ENCODE data around the gene CSRP1.

DNA sequence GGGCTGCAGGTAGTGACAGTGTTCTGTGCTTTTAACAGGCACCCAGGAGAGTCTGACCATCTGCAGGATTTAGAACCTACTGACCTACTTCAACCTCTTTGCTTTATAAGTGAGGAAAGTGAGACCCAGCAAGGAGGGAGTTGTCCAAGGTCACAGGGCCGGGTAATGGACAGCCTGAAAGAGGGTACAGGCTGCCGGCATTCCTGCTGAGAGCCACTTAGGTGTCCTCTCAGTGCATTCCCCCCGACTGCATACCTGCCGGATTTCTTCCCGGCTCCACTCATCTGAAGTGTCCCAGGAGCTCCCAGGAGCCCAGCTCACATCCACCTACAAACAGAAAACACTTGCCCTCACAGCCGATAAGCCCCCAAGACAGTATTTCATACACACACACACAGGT lies 51.8 kb downstream of the CSRP1 start:
- no peak for TF ChIP-seq CTCF (conservative IDR thresholded peaks at IDR 0.05; ENCODE audit: low read depth in 2 of 2)
- no peak for TF ChIP-seq ZNF114 (CRISPR knock-in tag; IDR thresholded peaks at IDR 0.05)
- TF ChIP-seq STAT1 (IDR thresholded peaks at IDR 0.05; ENCODE audit: unreplicated experiment) = no peak
- TF ChIP-seq POLR2AphosphoS5 (IDR thresholded peaks at IDR 0.05; ENCODE audit: low read depth) = no peak
- TF ChIP-seq EZH2phosphoT487 (IDR thresholded peaks at IDR 0.05; ENCODE audit: unreplicated experiment) = no peak
- no peak for TF ChIP-seq REST (IDR thresholded peaks at IDR 0.05; ENCODE audit: unreplicated experiment)
- TF ChIP-seq EZH2 (IDR thresholded peaks at IDR 0.05; ENCODE audit: low read depth, unreplicated experiment) = no peak
- no peak for TF ChIP-seq CREB1 (CRISPR knock-in tag; IDR thresholded peaks at IDR 0.05; ENCODE audit: low read depth)
- no peak for TF ChIP-seq JUNB (IDR thresholded peaks at IDR 0.05; ENCODE audit: unreplicated experiment)
